Transverse colon (tissue), 4 donors: ENCODE data around the gene PACSIN1. TPM values are rescaled to one million over a fixed set of nuclear protein-coding genes. Genes with fewer than 3 reads are reported as not detected.

Source experiments
- DNase-seq: peaks from one replicate; pipeline ENCODE4 v3.0.0-alpha.2; 2019
- H3K27ac ChIP-seq, 4 donors: fragments of 200-600 bp; sonication (generic); 2 replicates each; pipeline ENCODE4 v1.5.1; 2016 to 2018; ENCODE audit warnings: inconsistent platforms in 4 of 4
- H3K27me3 ChIP-seq: fragments of 200-600 bp; sonication (generic); 2 replicates; pipeline ENCODE4 v1.5.1; 2017; ENCODE audit warnings: inconsistent platforms
- H3K36me3 ChIP-seq, 4 donors: fragments of 200-600 bp; sonication (generic); 2 replicates each; pipeline ENCODE4 v1.5.1; 2017 to 2019; ENCODE audit warnings: inconsistent platforms in 4 of 4
- H3K4me1 ChIP-seq, 4 donors: fragments of 200-600 bp; sonication (generic); 2 replicates each; pipeline ENCODE4 v1.5.1; 2017 to 2020; ENCODE audit warnings: inconsistent platforms in 4 of 4
- H3K4me3 ChIP-seq, 4 donors: fragments of 200-600 bp; sonication (generic); 1 replicate in 1 of 4; 2 replicates in 3 of 4; pipeline versions ENCODE4 v1.5.1 to v1.6.1; 2017 to 2019; ENCODE audit warnings: inconsistent platforms in 4 of 4
- H3K9me3 ChIP-seq, 2 donors: fragments of 200-600 bp; sonication (generic); 2 replicates each; pipeline ENCODE4 v1.5.1; 2017 to 2019; ENCODE audit warnings: inconsistent platforms in 2 of 2
- CTCF ChIP-seq, 5 experiments: fragments of 200-600 bp in 3 of 5; fragments of 450-650 bp in 2 of 5; sonication (generic) in 3 of 5; IDR thresholded peaks; 1 replicate in 2 of 5; 2 replicates in 3 of 5; pipeline ENCODE4 v1.5.1; 2016 to 2017; ENCODE audit warnings: antibody characterized with exemption in 5 of 5, inconsistent platforms in 3 of 5, mild to moderate bottlenecking in 2 of 5, moderate library complexity in 1 of 5
- EP300 ChIP-seq: sonication (generic); formaldehyde crosslinking; IDR thresholded peaks from one replicate; pipeline ENCODE4 v1.6.1; 2017; ENCODE audit warnings: antibody characterized with exemption, low read depth
- POLR2A ChIP-seq: fragments of 450-650 bp; IDR thresholded peaks from one replicate; pipeline ENCODE4 v1.6.1; 2016; ENCODE audit warnings: antibody characterized with exemption, mild to moderate bottlenecking, moderate library complexity
- POLR2AphosphoS5 ChIP-seq, 3 donors: sonication (generic); formaldehyde crosslinking; IDR thresholded peaks; one replicate each; pipeline ENCODE4 v1.6.1; 2016; ENCODE audit warnings: antibody characterized with exemption in 3 of 3
- WGBS, 2 donors: methylation state at CpG; one replicate each; pipeline ENCODE4 v1.1.5; 2018; ENCODE audit warnings: low coverage in 1 of 2; 5-methylcytosine and 5-hydroxymethylcytosine counted together
- in situ Hi-C, 4 donors: fragments of 200-750 bp; cut with MboI; loops; one replicate each; pipeline versions ENCODE4 v1.15.0 to v1.15.1; 2017; ENCODE audit warnings: low sequenced_read_pairs in 3 of 4, low pct_ligation_motif_present in 1 of 4, low pct_unique_long_range_greater_than_20kb in 1 of 4
- intact Hi-C: fragments of 100-400 bp; cut with DNase I; formaldehyde crosslinking; loops from one replicate; pipeline ENCODE4 v1.15.1; 2023; ENCODE audit warnings: low total_unique reads
- total RNA-seq, 4 donors: library from RNA; depleted of rRNA; stranded (reverse); fragments of >200 nt; gene quantifications; one replicate each; pipeline ENCODE4 v1.1.0, GENCODE V29; 2016

PACSIN1 gene
- total RNA-seq, 4 donors from 2014 or later = 0.27 to 1.9 TPM; not detected in 2

GRCh38 chr6:34523441-34524206, 57.7 kb downstream of the PACSIN1 start:
- in situ Hi-C loops = no loop called here

GRCh38 chr6:34524499-34524898, 58.6 kb downstream of the PACSIN1 start:
- 53 to 69% methylated on average over 4 to 5 of the region's 5 CpGs for WGBS, 2 donors
- H3K4me1 ChIP-seq = peaks cover 0 to 12% (median 10%) of the 10 kb centered on the region in 4 donors
- TF ChIP-seq POLR2A (no peak), EP300 (no peak), POLR2AphosphoS5 (IDR thresholded peaks at IDR 0.05) (no peak), CTCF (IDR thresholded peaks at IDR 0.05) (no peak)
- no peaks in the 10 kb centered on the region for H3K36me3 ChIP-seq
- H3K27ac ChIP-seq = no peak overlapping the region
- H3K27me3 ChIP-seq = no peaks in the 10 kb centered on the region
- in situ Hi-C loops (no loop called here), intact Hi-C loops (no loop called here)
- H3K4me3 ChIP-seq = no peak overlapping the region
- DNase-seq = no peak
- H3K9me3 ChIP-seq = no peaks in the 10 kb centered on the region

More at GRCh38 chr6:34523441-34524206, 57.7 kb downstream of the PACSIN1 start:
- no peaks in the 10 kb centered on the region for H3K27me3 ChIP-seq
- no peaks in the 10 kb centered on the region for H3K9me3 ChIP-seq
- no peak overlapping the region for H3K4me3 ChIP-seq
- H3K36me3 ChIP-seq = no peaks in the 10 kb centered on the region
- H3K27ac ChIP-seq = no peak overlapping the region
- TF ChIP-seq CTCF (IDR thresholded peaks at IDR 0.05) (no peak), POLR2A (no peak), POLR2AphosphoS5 (IDR thresholded peaks at IDR 0.05) (no peak), EP300 (no peak)
- 80 to 86% methylated on average over 1 to 8 of the region's 8 CpGs for WGBS, 2 donors
- H3K4me1 ChIP-seq = peaks cover 0 to 12% (median 10%) of the 10 kb centered on the region in 4 donors
- intact Hi-C loops = no loop called here
- DNase-seq = no peak

- H3K27ac ChIP-seq = no peak overlapping the region
- in situ Hi-C loops (loop anchor here in 1 of 4 donors (5.0 kb wide), 1 partner anchor 77 kb away; no protein-coding TSS in a partner anchor), intact Hi-C loops (loop anchor here (5.0 kb wide), 1 partner anchor 92 kb away; no protein-coding TSS in a partner anchor)
- WGBS, 2 donors = 85 to 93% methylated on average over 3 to 5 of the region's 5 CpGs
- TF ChIP-seq POLR2A (no peak), CTCF (IDR thresholded peaks at IDR 0.05) (no peak), EP300 (no peak), POLR2AphosphoS5 (IDR thresholded peaks at IDR 0.05) (no peak)
- DNase-seq = no peak
- no peak overlapping the region for H3K4me3 ChIP-seq
- H3K4me1 ChIP-seq = peaks cover 0 to 12% (median 12%) of the 10 kb centered on the region in 4 donors
- H3K9me3 ChIP-seq = no peaks in the 10 kb centered on the region
- H3K27me3 ChIP-seq = no peaks in the 10 kb centered on the region
- no peaks in the 10 kb centered on the region for H3K36me3 ChIP-seq
Measured at GRCh38 chr6:34524971-34525370, 59.1 kb downstream of the PACSIN1 start.

- WGBS, 2 donors = 93% methylated on average over 11 of the region's 13 CpGs; no CpG with 5 or more reads in 1 of the 2 donors
- H3K9me3 ChIP-seq = no peaks in the 10 kb centered on the region
- no peaks in the 10 kb centered on the region for H3K36me3 ChIP-seq
- DNase-seq = no peak
- no peak overlapping the region for H3K27ac ChIP-seq
- no peak overlapping the region for H3K4me3 ChIP-seq
- H3K27me3 ChIP-seq = no peaks in the 10 kb centered on the region
- intact Hi-C loops (loop anchor here (5.0 kb wide), 1 partner anchor 92 kb away; no protein-coding TSS in a partner anchor), in situ Hi-C loops (loop anchor here in 1 of 4 donors (5.0 kb wide), 1 partner anchor 77 kb away; no protein-coding TSS in a partner anchor)
- peaks cover 0 to 16% (median 14%) of the 10 kb centered on the region in 4 donors for H3K4me1 ChIP-seq
- TF ChIP-seq EP300 (no peak), CTCF (IDR thresholded peaks at IDR 0.05) (no peak), POLR2AphosphoS5 (IDR thresholded peaks at IDR 0.05) (no peak), POLR2A (no peak)
Measured at GRCh38 chr6:34525431-34526175, 59.7 kb downstream of the PACSIN1 start.
